ENCODE measurements around the gene PTGR3.

The PTGR3 gene

DNA sequence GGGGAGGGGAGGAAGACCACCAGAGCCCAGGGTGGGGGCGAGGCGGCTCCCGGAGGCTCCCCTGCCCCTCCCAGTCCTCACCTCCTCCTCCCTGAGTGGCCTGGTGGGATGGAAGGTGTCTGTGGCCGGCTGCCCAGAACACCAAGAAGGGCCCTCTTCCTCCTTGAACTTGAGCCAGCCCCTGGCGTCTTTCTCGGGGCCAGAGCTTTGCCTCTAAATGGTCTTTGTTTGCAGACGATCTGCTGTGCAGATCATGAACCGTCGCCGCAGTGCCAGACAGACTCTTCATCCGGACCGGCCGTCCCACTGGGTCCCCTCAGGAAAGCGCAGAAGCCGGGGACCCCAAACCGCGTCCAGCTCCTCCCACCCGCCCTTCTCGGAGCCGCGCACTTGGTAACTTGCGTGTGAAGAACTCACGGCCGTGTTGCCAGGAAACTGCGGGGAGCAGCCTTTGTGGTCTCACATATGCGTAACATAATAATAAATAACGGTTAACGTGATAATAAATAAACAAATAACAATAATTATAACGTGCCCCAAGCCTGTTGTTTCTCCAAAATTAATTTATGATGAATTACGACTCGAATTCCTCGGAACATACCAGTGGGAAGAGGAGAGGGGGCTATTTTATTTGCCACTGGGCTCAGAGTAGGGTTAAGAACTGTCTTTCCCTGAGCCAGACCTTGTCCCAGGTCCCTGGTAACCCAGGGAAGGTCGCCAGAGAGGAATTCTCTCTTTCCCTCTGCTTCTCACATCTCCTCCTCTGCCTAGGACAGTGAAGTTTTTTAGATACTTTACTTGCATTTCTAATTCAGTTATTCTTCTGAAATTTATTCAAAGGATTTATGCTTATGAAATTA, 41.0 kb downstream of the PTGR3 start:
- no peak for FAIRE-seq

DNA sequence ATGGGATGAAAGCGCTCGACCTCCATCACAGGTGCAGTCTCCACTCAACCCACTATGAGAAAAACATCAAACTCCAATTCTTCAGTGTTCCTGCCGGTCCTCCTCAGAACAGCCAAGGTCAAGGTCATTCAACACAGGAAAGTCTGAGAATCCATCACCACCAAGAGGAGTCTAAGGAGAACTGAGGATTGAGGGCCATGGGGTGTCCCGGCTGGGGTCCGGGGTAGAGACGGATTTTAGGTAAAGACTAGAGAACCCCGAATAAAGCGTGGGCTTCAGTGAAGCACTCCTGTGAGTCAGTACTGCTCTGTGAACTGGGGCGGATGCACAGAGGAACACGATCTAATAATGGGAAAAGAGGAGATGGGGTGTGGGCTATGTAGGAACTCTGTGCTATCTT, 41.8 kb downstream of the PTGR3 start:
- FAIRE-seq, result no peak

DNA sequence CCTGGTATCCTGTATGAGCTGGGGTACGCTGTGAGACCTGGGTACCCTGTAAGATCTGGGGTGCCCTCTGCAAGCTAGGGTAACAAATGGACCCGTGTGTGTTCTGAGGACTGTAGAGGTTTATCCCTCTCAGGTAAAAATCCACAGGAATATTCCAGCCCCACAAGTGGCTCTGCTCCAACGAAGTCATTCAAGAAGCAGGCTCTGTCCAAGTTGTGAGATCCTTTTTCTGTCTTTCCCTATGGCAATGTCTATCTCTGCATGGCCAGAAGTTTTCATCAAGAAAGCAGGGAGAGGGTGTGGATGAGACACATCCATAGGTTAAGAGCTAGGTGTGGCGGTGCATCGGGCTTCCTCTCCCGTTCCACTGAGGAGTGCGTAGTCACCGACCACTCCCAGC, 43.0 kb downstream of the PTGR3 start:
- FAIRE-seq, result no peak

DNA sequence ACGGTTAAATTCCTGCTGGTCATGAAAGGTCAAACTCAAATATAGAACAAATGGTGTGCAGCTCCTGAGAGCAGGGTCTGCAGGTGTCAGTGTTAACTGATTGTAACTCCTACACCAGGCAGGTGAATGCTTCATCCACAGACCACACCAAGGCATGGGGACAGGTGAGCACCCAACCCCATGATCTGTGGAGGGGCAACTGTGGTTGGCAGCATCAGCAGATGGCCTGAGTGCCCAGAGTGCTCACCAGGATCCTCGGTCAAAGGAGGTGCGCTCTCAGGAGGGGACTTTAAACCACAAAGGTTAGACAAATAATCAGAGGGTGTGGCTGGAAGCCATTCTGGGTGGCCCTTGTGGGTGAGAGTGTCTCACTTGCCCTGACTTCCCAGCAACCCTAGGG, 44.5 kb downstream of the PTGR3 start:
- no peak for FAIRE-seq

DNA sequence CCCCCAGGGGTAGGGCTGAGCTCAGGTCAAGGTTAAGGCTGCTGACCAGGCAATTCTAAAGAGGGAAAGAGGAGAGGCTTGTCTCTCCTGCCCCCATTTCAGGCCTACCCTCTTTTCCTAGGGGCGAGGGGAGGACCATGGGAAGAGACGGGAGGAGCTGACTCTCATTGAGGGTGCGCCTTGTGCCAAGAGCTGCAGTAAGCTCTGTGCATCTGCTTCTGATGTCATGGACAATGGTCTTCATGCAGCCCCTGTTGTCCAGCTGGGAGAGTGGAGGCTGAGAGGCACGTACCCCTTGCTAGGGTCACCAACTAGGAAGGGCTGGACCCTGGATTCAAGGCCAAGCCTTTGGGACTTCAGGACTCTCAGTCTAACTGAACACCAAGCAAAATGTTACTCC, 45.2 kb downstream of the PTGR3 start:
- FAIRE-seq, result no peak

DNA sequence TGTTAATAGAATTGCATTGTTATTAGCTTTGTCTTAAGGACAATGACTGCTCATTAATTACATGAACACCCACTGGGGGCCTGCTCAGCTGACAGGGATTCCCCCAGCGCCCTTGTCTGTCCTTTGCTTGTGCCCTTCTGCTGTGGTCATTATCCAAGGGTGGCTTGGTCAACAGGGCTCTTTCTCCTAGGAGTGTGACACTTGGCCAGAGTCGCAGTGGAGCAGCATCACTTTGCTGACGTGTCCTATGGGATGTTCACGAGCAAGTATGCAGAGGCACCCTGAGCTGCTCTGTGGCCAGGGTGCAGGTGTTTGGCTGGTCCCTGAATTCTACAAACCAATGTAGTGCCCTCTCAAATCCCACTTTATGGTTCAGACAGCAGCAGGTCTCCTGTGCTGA, 46.0 kb downstream of the PTGR3 start:
- FAIRE-seq, result no peak

DNA sequence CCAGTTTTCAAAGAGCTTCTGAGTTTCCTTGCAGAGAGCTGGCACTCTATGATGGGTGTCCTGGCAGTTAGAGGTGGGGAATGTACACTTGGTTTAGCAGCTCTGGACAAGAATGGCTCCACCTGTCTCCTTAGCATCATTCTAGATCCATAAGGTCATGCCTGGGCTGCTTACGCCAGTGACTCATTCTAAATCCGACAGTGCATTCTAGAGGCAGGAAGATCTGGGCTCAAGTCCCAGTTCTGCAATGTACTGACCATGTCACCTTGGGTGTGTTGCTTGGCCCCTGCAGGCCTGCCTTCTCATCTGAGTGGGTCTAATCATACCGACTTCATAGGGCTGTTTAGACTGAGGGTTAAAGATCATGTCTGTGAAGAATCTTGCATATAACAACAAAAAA, 46.5 kb downstream of the PTGR3 start:
- no peak for FAIRE-seq

DNA sequence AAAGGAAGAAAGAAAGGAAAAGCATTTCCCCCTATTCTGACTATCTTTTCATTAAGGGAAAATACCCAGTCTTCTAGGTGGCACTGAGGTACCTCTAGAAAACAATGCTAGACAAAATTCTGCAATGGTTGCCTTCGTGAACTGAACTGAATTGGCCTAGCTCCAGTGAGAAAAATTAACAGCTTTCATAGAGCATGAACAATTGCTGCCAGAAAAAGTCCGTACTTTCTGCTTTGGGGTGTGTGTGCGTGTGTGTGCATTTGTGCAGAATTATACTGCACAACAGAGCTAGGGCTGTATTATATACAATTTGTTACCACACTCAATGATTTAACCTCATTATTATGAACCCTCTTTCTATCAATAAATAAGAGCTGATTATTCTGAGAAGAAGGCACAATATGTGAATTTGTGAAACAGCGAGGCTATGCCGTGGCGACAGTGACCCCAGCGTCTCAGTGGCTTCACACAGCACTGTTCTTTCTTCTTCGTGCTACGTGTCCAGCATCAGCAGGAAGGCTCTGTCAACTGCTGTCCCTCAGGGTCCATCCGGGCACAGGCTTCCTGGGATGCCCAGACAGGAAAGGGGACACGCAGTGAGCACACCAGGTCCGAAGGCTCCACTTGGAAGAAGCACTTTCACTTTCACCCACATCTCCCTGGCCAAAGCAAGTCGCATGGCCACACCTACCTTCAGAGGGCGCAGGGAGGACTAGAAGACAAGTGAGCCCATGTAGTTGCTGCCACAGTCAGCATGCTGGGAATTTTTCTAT, 47.5 kb downstream of the PTGR3 start:
- no peak for FAIRE-seq

DNA sequence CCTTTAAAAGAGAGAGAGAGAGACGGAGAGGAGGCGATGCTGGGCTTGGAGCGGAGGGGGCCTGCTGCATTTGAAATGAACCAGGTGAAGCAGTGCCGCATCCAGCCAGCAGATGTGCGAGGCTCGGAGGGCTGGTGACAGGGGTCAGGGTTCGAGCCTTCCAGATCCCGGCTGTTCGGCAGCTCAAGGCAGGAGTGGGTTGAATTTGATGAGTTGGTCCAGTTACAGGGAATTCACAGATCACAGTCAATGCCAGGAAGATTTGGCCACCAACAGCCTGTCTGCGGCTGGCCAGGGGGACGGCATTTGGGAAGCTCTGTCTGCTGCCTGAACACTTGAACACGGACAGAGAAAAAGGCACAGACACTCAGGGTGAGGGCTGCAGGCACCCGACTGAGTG, 48.6 kb downstream of the PTGR3 start:
- no peak for FAIRE-seq

DNA sequence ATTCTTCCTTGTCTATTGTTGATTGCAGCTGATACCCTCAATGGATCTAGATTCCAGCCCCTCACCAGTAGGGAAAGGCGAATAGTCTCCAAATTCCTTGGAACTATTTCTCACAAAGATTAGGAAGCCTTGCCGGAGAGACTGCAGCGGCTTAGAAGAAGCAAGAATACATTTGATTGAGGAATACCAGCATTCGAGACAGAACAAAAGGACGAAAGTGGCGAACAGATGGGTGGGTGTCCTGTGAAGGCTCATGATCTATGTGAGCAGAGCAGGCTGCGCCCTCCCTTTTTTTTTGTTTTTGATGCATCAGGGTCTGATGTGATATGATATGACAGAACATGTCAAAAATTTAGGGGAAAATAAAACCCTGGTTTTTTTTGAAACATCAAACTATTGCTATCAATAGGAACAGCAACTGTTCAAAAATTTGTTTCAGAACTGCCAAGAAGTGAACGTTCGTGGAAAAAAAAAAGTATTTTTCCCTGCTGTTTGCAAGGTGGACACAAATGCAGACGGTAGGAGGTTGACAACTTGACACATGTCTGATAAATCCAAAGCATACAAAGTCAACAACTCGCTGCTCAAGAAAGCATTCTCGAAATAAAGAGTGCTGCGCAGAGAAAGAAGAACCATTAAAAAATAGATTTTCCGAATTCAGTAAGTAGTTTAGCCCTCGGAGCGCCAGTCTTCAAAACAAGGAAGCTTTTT, 49.1 kb downstream of the PTGR3 start:
- no peak for FAIRE-seq

DNA sequence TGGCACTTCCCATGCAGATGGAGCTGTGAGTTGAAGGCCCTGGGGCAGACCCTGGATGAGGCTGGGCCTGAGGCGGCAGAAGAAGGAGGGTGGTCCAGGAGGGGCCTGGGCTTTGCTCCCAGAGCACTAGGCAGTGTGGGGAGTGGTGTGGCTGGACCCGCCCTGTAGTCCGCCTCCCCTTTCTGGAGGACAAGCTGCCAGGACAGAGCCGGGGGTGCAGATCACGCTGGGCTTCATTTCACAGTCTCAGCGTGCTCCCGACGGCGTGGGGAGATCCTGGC, 49.8 kb downstream of the PTGR3 start:
- FAIRE-seq, result no peak
